Nephron (organoid): Measurements from ENCODE around the gene LCK.
"Not testable (repeated sequence)": the region's sequence is repeated elsewhere in the genome, so short reads cannot be mapped to it uniquely, and the experiment has no call there.

Experiments used
- H3K27ac Mint-ChIP-seq, 3 experiments: 2 replicates each; pipeline ENCODE4 v1.8.0; 2020; ENCODE audit warnings: mixed read lengths in 3 of 3, mild to moderate bottlenecking in 2 of 3, moderate library complexity in 1 of 3
- H3K27me3 Mint-ChIP-seq: 2 replicates; pipeline ENCODE4 v1.8.0; 2021; ENCODE audit warnings: low read depth, mild to moderate bottlenecking, moderate library complexity, mixed read lengths
- H3K36me3 Mint-ChIP-seq: 2 replicates; pipeline ENCODE4 v1.8.0; 2020; ENCODE audit warnings: low read depth, mixed read lengths
- H3K4me1 Mint-ChIP-seq: 2 replicates; pipeline ENCODE4 v1.8.0; 2020; ENCODE audit warnings: mixed read lengths
- H3K4me3 Mint-ChIP-seq, 3 experiments: 2 replicates each; pipeline ENCODE4 v1.8.0; 2020; ENCODE audit warnings: mild to moderate bottlenecking in 3 of 3, mixed read lengths in 3 of 3, moderate library complexity in 2 of 3
- H3K9me3 Mint-ChIP-seq: 2 replicates; pipeline ENCODE4 v1.8.0; 2020; ENCODE audit warnings: mixed read lengths
- TF ChIP-seq, protein P1 (sequence below), 3 experiments: fragments of 200-600 bp; sonication (generic); IDR thresholded peaks; one replicate each; pipeline ENCODE4 v1.5.0; 2021; ENCODE audit warnings: antibody characterized with exemption in 3 of 3; ENCODE audit not compliant: unreplicated experiment in 3 of 3

The LCK gene

DNA sequence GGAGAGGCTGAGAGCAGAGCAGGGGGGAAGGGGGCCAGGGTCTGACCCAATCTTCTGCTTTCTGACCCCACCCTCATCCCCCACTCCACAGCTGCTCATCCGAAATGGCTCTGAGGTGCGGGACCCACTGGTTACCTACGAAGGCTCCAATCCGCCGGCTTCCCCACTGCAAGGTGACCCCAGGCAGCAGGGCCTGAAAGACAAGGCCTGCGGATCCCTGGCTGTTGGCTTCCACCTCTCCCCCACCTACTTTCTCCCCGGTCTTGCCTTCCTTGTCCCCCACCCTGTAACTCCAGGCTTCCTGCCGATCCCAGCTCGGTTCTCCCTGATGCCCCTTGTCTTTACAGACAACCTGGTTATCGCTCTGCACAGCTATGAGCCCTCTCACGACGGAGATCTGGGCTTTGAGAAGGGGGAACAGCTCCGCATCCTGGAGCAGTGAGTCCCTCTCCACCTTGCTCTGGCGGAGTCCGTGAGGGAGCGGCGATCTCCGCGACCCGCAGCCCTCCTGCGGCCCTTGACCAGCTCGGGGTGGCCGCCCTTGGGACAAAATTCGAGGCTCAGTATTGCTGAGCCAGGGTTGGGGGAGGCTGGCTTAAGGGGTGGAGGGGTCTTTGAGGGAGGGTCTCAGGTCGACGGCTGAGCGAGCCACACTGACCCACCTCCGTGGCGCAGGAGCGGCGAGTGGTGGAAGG is 23.7 kb downstream of the LCK start:
- H3K27me3 Mint-ChIP-seq: peaks cover 13% of the 10 kb centered on the region

DNA sequence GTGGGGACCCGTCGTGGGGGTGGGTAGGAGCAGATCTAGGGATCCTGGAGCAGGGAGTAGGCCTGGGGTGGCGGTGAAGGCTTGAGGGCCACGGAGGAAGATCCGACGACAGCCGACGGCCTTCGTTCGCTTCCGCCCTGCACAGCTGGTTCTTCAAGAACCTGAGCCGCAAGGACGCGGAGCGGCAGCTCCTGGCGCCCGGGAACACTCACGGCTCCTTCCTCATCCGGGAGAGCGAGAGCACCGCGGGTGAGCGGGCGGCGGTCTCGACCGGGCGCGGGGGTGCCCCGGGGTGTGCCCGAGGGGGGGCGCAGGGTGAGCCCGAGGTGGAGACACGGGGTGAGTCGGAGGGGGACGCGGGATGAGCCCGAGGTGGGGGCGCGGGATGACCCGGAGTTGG is 24.4 kb downstream of the LCK start:
- Mint-ChIP-seq H3K27me3 (peaks cover 13% of the 10 kb centered on the region), H3K4me1 (peaks cover 17% of the 10 kb centered on the region), H3K36me3 (no peaks in the 10 kb centered on the region), H3K27ac (no peak overlapping the region), H3K4me3 (no peak overlapping the region), H3K9me3 (no peaks in the 10 kb centered on the region)
- TF ChIP-seq, protein P1, sequence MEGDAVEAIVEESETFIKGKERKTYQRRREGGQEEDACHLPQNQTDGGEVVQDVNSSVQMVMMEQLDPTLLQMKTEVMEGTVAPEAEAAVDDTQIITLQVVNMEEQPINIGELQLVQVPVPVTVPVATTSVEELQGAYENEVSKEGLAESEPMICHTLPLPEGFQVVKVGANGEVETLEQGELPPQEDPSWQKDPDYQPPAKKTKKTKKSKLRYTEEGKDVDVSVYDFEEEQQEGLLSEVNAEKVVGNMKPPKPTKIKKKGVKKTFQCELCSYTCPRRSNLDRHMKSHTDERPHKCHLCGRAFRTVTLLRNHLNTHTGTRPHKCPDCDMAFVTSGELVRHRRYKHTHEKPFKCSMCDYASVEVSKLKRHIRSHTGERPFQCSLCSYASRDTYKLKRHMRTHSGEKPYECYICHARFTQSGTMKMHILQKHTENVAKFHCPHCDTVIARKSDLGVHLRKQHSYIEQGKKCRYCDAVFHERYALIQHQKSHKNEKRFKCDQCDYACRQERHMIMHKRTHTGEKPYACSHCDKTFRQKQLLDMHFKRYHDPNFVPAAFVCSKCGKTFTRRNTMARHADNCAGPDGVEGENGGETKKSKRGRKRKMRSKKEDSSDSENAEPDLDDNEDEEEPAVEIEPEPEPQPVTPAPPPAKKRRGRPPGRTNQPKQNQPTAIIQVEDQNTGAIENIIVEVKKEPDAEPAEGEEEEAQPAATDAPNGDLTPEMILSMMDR (IDR thresholded peaks at IDR 0.05; ENCODE audit: unreplicated experiment in 3 of 3): no peak

More for the DNA sequence above, 23.7 kb downstream of the LCK start:
- Mint-ChIP-seq H3K4me1 (peaks cover 17% of the 10 kb centered on the region), H3K27ac (peak overlapping the region in 1 of 3 experiments; percentile 84), H3K4me3 (no peak overlapping the region), H3K9me3 (no peaks in the 10 kb centered on the region), H3K36me3 (no peaks in the 10 kb centered on the region)
- TF ChIP-seq, protein P1 (IDR thresholded peaks at IDR 0.05; ENCODE audit: unreplicated experiment in 3 of 3): no peak

DNA sequence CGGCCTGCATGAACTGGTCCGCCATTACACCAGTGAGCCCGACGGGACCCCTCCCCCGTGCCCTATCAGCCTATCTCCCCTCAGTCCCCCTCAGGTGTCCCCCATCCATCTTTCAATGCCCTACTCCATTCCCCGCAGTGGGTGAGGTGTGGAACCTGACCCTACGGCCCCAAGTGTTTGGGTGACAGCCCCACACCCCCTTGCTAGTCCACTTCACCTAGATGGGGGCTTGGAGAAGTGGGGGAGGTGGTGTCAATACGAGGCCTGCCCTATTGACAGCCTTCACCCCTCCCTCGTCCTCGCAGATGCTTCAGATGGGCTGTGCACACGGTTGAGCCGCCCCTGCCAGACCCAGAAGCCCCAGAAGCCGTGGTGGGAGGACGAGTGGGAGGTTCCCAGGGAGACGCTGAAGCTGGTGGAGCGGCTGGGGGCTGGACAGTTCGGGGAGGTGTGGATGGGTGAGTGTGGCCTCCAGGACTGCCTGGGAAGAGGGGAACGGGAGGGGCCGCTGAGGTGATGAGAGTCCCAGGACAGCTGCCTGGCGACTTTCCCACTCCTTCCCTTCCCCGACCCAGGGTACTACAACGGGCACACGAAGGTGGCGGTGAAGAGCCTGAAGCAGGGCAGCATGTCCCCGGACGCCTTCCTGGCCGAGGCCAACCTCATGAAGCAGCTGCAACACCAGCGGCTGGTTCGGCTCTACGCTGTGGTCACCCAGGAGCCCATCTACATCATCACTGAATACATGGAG is 25.1 kb downstream of the LCK start:
- Mint-ChIP-seq H3K27ac (no peak overlapping the region), H3K27me3 (peaks cover 13% of the 10 kb centered on the region), H3K9me3 (no peaks in the 10 kb centered on the region), H3K36me3 (no peaks in the 10 kb centered on the region), H3K4me1 (peaks cover 17% of the 10 kb centered on the region), H3K4me3 (no peak overlapping the region)
- TF ChIP-seq, protein P1 (IDR thresholded peaks at IDR 0.05; ENCODE audit: unreplicated experiment in 3 of 3): no peak

GRCh38 chr1:32284777-32285176 is 33.7 kb downstream of the LCK start:
- not testable (repeated sequence) for H3K9me3 Mint-ChIP-seq, H3K27ac Mint-ChIP-seq, H3K36me3 Mint-ChIP-seq, H3K27me3 Mint-ChIP-seq, H3K4me3 Mint-ChIP-seq, H3K4me1 Mint-ChIP-seq

DNA sequence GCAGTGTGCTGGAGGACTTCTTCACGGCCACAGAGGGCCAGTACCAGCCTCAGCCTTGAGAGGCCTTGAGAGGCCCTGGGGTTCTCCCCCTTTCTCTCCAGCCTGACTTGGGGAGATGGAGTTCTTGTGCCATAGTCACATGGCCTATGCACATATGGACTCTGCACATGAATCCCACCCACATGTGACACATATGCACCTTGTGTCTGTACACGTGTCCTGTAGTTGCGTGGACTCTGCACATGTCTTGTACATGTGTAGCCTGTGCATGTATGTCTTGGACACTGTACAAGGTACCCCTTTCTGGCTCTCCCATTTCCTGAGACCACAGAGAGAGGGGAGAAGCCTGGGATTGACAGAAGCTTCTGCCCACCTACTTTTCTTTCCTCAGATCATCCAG is 34.6 kb downstream of the LCK start:
- no peak overlapping the region for H3K4me3 Mint-ChIP-seq
- no peak overlapping the region for H3K27ac Mint-ChIP-seq
- no peaks in the 10 kb centered on the region for H3K36me3 Mint-ChIP-seq
- no peaks in the 10 kb centered on the region for H3K9me3 Mint-ChIP-seq
- no peaks in the 10 kb centered on the region for H3K4me1 Mint-ChIP-seq
- TF ChIP-seq, protein P1 (IDR thresholded peaks at IDR 0.05; ENCODE audit: unreplicated experiment in 3 of 3): no peak
- no peaks in the 10 kb centered on the region for H3K27me3 Mint-ChIP-seq

GRCh38 chr1:32286763-32287162 is 35.7 kb downstream of the LCK start:
- H3K36me3 Mint-ChIP-seq: no peaks in the 10 kb centered on the region
- H3K4me3 Mint-ChIP-seq: peak overlapping the region in 1 of 3 experiments; percentile 27
- TF ChIP-seq, protein P1 (IDR thresholded peaks at IDR 0.05; ENCODE audit: unreplicated experiment in 3 of 3): no peak
- H3K27me3 Mint-ChIP-seq: no peaks in the 10 kb centered on the region
- peak overlapping the region in 1 of 3 experiments; percentile 38 for H3K27ac Mint-ChIP-seq
- H3K4me1 Mint-ChIP-seq: peaks cover 5% of the 10 kb centered on the region
- H3K9me3 Mint-ChIP-seq: no peaks in the 10 kb centered on the region
